ENCODE data around the gene TMEM201. TPM values are rescaled to one million over a fixed set of nuclear protein-coding genes. Genes with fewer than 3 reads are reported as not detected.

Gene TMEM201
- total and polyA plus RNA-seq, 2 of the 8 experiments (the other 6 are each of a cell fraction or from before 2014, with no cell fraction given), result 8.2 to 27.1 TPM

DNA sequence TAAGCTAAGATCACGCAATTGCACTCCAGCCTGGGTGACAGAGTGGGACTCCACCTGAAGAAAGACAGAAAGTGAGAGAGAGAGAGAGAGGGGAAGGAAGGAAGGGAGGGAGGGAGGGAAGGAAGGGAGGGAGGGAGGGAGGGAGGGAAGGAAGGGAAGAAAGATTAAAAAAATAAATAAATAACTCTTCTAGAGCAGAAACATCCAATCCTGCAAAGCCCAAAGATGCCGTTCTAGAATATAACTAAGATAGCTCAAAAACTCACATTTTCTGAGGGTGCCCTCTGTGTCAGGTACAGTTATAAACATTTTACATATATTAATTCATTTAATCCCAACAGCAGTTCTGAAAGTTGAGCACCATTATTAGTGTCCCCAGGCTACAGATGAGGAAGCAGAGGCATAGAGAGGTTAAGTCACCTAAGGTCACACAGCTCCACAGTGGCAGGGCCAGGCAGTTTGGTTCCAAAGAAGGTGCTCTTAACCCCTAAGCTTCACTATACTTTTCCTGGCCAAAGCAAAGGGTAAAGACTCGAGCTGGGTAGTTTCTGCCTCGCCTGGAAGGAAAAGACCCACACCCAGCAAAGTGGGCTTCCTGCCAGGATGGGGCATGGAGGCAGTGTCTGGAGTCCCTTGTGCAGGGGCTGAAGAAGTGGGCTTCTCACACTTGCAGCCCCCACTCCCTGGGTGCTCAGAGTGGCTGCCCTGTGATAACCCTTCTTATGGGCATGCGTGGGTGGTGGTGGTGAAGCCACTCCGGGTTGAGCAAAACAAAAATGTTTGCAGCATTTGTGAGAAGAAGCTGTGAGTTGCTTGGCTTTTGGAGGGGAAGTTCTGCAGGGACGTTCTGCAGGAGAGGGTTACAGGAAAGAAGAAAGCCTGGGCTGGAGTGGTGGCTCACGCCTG is 54.9 kb downstream of the TMEM201 start:
- Histone ChIP-seq H3K4ac (replicated peaks; ENCODE audit: insufficient read length, low read depth, low read length) (no peak overlapping the region), H3K79me2 (ENCODE audit: control insufficient read depth in 1 of 2, insufficient read depth in 2 of 2, low read length in 2 of 2) (no peaks in the 10 kb centered on the region), H3K36me3 (ENCODE audit: control insufficient read depth in 2 of 4, insufficient read depth in 4 of 4, low read length in 3 of 4) (no peaks in the 10 kb centered on the region), H3K14ac (ENCODE audit: insufficient read length) (no peak overlapping the region), H3K23ac (ENCODE audit: insufficient read length) (no peak overlapping the region), H2AK5ac (ENCODE audit: low read depth, low read length) (no peak overlapping the region), H2BK120ac (replicated peaks; ENCODE audit: low read depth, low read length) (no peak overlapping the region), H2BK5ac (ENCODE audit: low read depth, low read length) (no peak overlapping the region), H3K9ac (replicated peaks in 1 of 4; ENCODE audit: extremely low read depth in 1 of 4, low read depth in 3 of 4, low read length in 3 of 4) (no peak overlapping the region), H3K56ac (replicated peaks; ENCODE audit: insufficient read length, low read depth, low read length) (no peak overlapping the region), H3K4me3 (ENCODE audit: extremely low read depth in 1 of 4, insufficient read depth in 2 of 4, low read depth in 3 of 4, low read length in 4 of 4) (no peak overlapping the region), H2BK15ac (ENCODE audit: low read length) (no peak overlapping the region), H2BK12ac (ENCODE audit: low read depth, low read length) (no peak overlapping the region), H4K5ac (ENCODE audit: insufficient read length, low read depth, low read length) (no peak overlapping the region), H3K4me2 (ENCODE audit: insufficient read depth in 1 of 2, low read depth in 2 of 2, low read length in 2 of 2) (no peak overlapping the region), H4K8ac (ENCODE audit: extremely low read depth, insufficient read depth, low read length) (no peak overlapping the region), H3K27me3 (replicated peaks in 1 of 4; ENCODE audit: control insufficient read depth in 3 of 4, extremely low read depth in 1 of 4, insufficient read depth in 3 of 4, low read length in 3 of 4) (no peaks in the 10 kb centered on the region), H2BK20ac (ENCODE audit: low read length) (no peak overlapping the region), H4K20me1 (replicated peaks in 1 of 2; ENCODE audit: control insufficient read depth in 1 of 2, insufficient read depth in 2 of 2, low read length in 2 of 2) (no peaks in the 10 kb centered on the region), H3K79me1 (ENCODE audit: low read depth, low read length) (no peaks in the 10 kb centered on the region), H4K91ac (replicated peaks; ENCODE audit: insufficient read length, low read length) (no peak overlapping the region), H2AFZ (ENCODE audit: low read length) (no peak overlapping the region), H3K23me2 (ENCODE audit: low read depth, low read length) (no peaks in the 10 kb centered on the region), H3K27ac (ENCODE audit: low read depth, low read length) (no peak overlapping the region), H3K9me3 (ENCODE audit: insufficient read depth in 2 of 2, low read depth in 1 of 2, low read length in 1 of 2) (no peaks in the 10 kb centered on the region), H3K18ac (ENCODE audit: extremely low read depth, low read length) (no peak overlapping the region), H3K4me1 (replicated peaks in 1 of 4; ENCODE audit: control insufficient read depth in 3 of 4, insufficient read depth in 4 of 4, low read length in 3 of 4) (no peaks in the 10 kb centered on the region)
- DNase-seq (ENCODE audit: low read depth in 1 of 2, low spot score in 2 of 2), result no peak
- CTCF ChIA-PET (ENCODE audit: partially characterized antibody), result interaction anchor here (0.6 to 2.5 kb wide), 5 partner anchors 17 to 1281 kb away, joined by 3 to 11 read pairs (median 3); no protein-coding TSS in a partner anchor
- POLR2A ChIA-PET (ENCODE audit: partially characterized antibody), result interaction anchor here (0.6 to 0.7 kb wide), 2 partner anchors 9 to 37 kb away, joined by 3 read pairs; no protein-coding TSS in a partner anchor
- 85% methylated on average over 8 of the region's 8 CpGs; no CpG with 5 or more reads in 1 of the 2 experiments for WGBS, 2 experiments (ENCODE audit: extremely low coverage in 1 of 2, insufficient coverage in 1 of 2, insufficient read length in 1 of 2, insufficient replicate concordance in 2 of 2, low coverage in 1 of 2, low lambda C conversion rate in 2 of 2, missing lambda C conversion rate in 1 of 2)
- FAIRE-seq, result no peak
- TF ChIP-seq TAF1 (IDR thresholded peaks at IDR 0.05; ENCODE audit: low read depth, low read length), result no peak
